ENCODE measurements around the gene ZFR2. TPM values are rescaled to one million over a fixed set of nuclear protein-coding genes. Genes with fewer than 3 reads are reported as not detected.

ZFR2 gene
- total and polyA plus RNA-seq, 10 of the 15 experiments (the other 5 are each of a cell fraction or from before 2014, with no cell fraction given): 0.18 TPM; not detected in 9

GRCh38 chr19:3808420-3809143 lies 60.3 kb downstream of the ZFR2 start:
- no peak overlapping the region for H2AFZ ChIP-seq (ENCODE audit: control insufficient read depth, low read depth, low read length)
- FAIRE-seq: no peak

More at GRCh38 chr19:3808420-3809143, 60.3 kb downstream of the ZFR2 start:
- no TSS peak for BruUV-seq (replicated peaks)
- no peak overlapping the region for H3K9ac ChIP-seq (ENCODE audit: control insufficient read depth, insufficient read depth, low read length)
- DNase-seq (ENCODE audit: low read depth, low spot score) (no peak), ATAC-seq (no peak)
- H3K4me2 ChIP-seq (ENCODE audit: control insufficient read depth, insufficient read depth): no peak overlapping the region
- SMC1A ChIA-PET (ENCODE audit: uncharacterized antibody, unreplicated experiment): no interaction called here
- no peaks in the 10 kb centered on the region for H3K36me3 ChIP-seq (ENCODE audit: control insufficient read depth in 2 of 2, insufficient read depth in 2 of 2, low read length in 1 of 2)
- in situ Hi-C loops (cut with MboI): no loop called here
- no peaks in the 10 kb centered on the region for H3K79me2 ChIP-seq (ENCODE audit: control insufficient read depth, insufficient read depth, low read length)
- H3K4me3 ChIP-seq: no peak overlapping the region
- H3K27me3 ChIP-seq (replicated peaks in 1 of 2; ENCODE audit: control insufficient read depth in 2 of 2, insufficient read depth in 2 of 2, low read length in 1 of 2): no peaks in the 10 kb centered on the region
- TF ChIP-seq RFX5 (IDR thresholded peaks at IDR 0.05; ENCODE audit: low read depth, low read length) (no peak), ZNF622 (IDR thresholded peaks at IDR 0.05) (no peak), NR2F1 (conservative IDR thresholded peaks at IDR 0.05) (no peak), HSF1 (IDR thresholded peaks at IDR 0.05; ENCODE audit: low read depth, low read length) (no peak), BACH1 (IDR thresholded peaks at IDR 0.05; ENCODE audit: borderline replicate concordance) (no peak), POLR2A (IDR thresholded peaks at IDR 0.05; ENCODE audit: low read depth, low read length) (no peak), MAX (IDR thresholded peaks at IDR 0.05; ENCODE audit: low read depth, low read length) (no peak), CREB1 (IDR thresholded peaks at IDR 0.05; ENCODE audit: low read depth) (no peak), JUND (IDR thresholded peaks at IDR 0.05; ENCODE audit: low read depth, low read length) (no peak), ATF7 (IDR thresholded peaks at IDR 0.05; ENCODE audit: low read depth) (no peak), ZBTB11 (CRISPR knock-in tag; IDR thresholded peaks at IDR 0.05) (no peak), IRF3 (IDR thresholded peaks at IDR 0.05) (no peak), ZZZ3 (IDR thresholded peaks at IDR 0.05; ENCODE audit: control insufficient read depth, insufficient read length, low read depth) (no peak)
- H4K20me1 ChIP-seq (ENCODE audit: control insufficient read depth, insufficient read depth): no peaks in the 10 kb centered on the region
- intact Hi-C loops (cut with micrococcal nuclease; ENCODE audit: unreplicated experiment): no loop called here
- no peak overlapping the region for H3K27ac ChIP-seq (ENCODE audit: control insufficient read depth, insufficient read depth)
- RAD21 ChIA-PET (ENCODE audit: unreplicated experiment): no interaction called here
- no peaks in the 10 kb centered on the region; the same call in 2 of the 3 replicates for H3K9me3 ChIP-seq (replicated peaks; ENCODE audit: control insufficient read depth, insufficient read depth, low read length)
- peaks cover 14% of the 10 kb centered on the region for H3K4me1 ChIP-seq (ENCODE audit: control insufficient read depth, insufficient read depth, low read length)
- CTCF ChIA-PET: no interaction called here
- POLR2A ChIA-PET: interaction anchor here (0.9 kb wide), 1 partner anchor 306 kb away, joined by 3 read pairs; no protein-coding TSS in a partner anchor
- WGBS (ENCODE audit: insufficient coverage, insufficient replicate concordance, low lambda C conversion rate, missing lambda C conversion rate): 71% methylated on average over 32 of the region's 33 CpGs
